Esophagus squamous epithelium (tissue), 5 donors: ENCODE data around the gene PRKAR1B. TPM values are rescaled to one million over a fixed set of nuclear protein-coding genes. Genes with fewer than 3 reads are reported as not detected.
A peak's percentile ranks its signal among the peaks of the same experiment; 100 is the strongest.

Experiments used
- DNase-seq: peaks from one replicate; lab custom pipeline; 2025; lab: John Stamatoyannopoulos, UW
- H3K27ac ChIP-seq, 4 donors: fragments of 200-600 bp; sonication (generic); one replicate each; pipeline ENCODE4 v1.5.1; 2016 to 2019; ENCODE audit warnings: mild to moderate bottlenecking in 1 of 4
- H3K27me3 ChIP-seq, 4 donors: fragments of 200-600 bp; sonication (generic); 1 replicate in 3 of 4; 2 replicates in 1 of 4; pipeline versions ENCODE4 v1.5.1 to v1.6.0; 2017 to 2021; ENCODE audit warnings: antibody characterized with exemption in 1 of 4
- H3K36me3 ChIP-seq, 3 donors: fragments of 200-600 bp; sonication (generic); one replicate each; pipeline ENCODE4 v1.5.1; 2016 to 2019
- H3K4me1 ChIP-seq, 3 donors: fragments of 200-600 bp; sonication (generic); one replicate each; pipeline ENCODE4 v1.5.1; 2017 to 2019
- H3K4me3 ChIP-seq, 4 donors: fragments of 200-600 bp; sonication (generic); 1 replicate in 3 of 4; 2 replicates in 1 of 4; pipeline ENCODE4 v1.5.1; 2016 to 2019; ENCODE audit warnings: mild to moderate bottlenecking in 2 of 4, moderate library complexity in 1 of 4
- H3K9me3 ChIP-seq, 3 donors: fragments of 200-600 bp; sonication (generic); one replicate each; pipeline ENCODE4 v1.5.1; 2016 to 2019
- POLR2A ChIP-seq, 4 donors: fragments of 450-650 bp; IDR thresholded peaks; one replicate each; pipeline ENCODE4 v1.6.1; 2017; ENCODE audit warnings: antibody characterized with exemption in 4 of 4, mild to moderate bottlenecking in 4 of 4, moderate library complexity in 3 of 4
- WGBS, 2 donors: methylation state at CpG; one replicate each; pipeline ENCODE4 v1.1.5; 2018; 5-methylcytosine and 5-hydroxymethylcytosine counted together
- intact Hi-C: fragments of 100-400 bp; cut with DNase I; formaldehyde crosslinking; loops from one replicate; pipeline ENCODE4 v1.15.0; 2022
- total RNA-seq, 4 donors: library from RNA; depleted of rRNA; stranded (reverse); fragments of >200 nt; gene quantifications; one replicate each; pipeline ENCODE4 v1.1.0, GENCODE V29; 2016
- TF ChIP-seq, protein P1 (sequence below), 6 experiments: fragments of 450-650 bp in 4 of 6; fragments of 200-600 bp in 2 of 6; sonication (generic) in 2 of 6; IDR thresholded peaks; one replicate each; pipeline ENCODE4 v1.5.1; 2016 to 2019; ENCODE audit warnings: antibody characterized with exemption in 6 of 6, mild to moderate bottlenecking in 4 of 6, moderate library complexity in 4 of 6
- donor health status: DM: yes; HTN: yes; CAD: no.

Gene PRKAR1B
- total RNA-seq, 4 donors from 2014 or later = 10.2 to 13.1 (median 12.5) TPM

DNA sequence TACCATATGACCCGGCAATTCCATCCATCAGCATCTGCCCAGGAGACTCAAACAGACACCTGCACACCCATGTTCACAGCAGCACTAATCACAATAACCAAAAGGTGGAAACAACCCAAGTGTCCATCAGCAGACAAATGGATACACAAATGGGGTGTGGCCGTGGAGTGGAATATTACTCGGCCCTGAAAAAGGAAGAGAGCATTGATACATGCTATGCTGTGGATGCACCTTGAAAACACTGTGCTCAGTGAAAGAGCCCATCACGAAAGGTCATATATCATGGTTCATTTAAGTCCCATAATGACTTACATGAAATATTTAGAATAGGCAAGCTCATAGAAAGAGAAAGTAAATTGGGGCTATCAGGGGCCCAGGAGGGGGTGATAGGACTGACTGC is 58.1 kb downstream of the PRKAR1B start:
- 94% methylated on average over 3 to 4 of the region's 4 CpGs for WGBS, 2 donors
- Histone ChIP-seq H3K4me3 (no peak overlapping the region), H3K4me1 (peaks cover 7 to 39% (median 15%) of the 10 kb centered on the region in 3 donors), H3K36me3 (peaks cover 0 to 4% (median 0%) of the 10 kb centered on the region in 3 donors), H3K27me3 (no peaks in the 10 kb centered on the region), H3K27ac (peak overlapping the region in 3 of 4 donors; percentile 55 to 73 (median 61)), H3K9me3 (no peaks in the 10 kb centered on the region)
- DNase-seq = no peak
- intact Hi-C loops = no loop called here
- TF ChIP-seq, protein P1, sequence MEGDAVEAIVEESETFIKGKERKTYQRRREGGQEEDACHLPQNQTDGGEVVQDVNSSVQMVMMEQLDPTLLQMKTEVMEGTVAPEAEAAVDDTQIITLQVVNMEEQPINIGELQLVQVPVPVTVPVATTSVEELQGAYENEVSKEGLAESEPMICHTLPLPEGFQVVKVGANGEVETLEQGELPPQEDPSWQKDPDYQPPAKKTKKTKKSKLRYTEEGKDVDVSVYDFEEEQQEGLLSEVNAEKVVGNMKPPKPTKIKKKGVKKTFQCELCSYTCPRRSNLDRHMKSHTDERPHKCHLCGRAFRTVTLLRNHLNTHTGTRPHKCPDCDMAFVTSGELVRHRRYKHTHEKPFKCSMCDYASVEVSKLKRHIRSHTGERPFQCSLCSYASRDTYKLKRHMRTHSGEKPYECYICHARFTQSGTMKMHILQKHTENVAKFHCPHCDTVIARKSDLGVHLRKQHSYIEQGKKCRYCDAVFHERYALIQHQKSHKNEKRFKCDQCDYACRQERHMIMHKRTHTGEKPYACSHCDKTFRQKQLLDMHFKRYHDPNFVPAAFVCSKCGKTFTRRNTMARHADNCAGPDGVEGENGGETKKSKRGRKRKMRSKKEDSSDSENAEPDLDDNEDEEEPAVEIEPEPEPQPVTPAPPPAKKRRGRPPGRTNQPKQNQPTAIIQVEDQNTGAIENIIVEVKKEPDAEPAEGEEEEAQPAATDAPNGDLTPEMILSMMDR (IDR thresholded peaks at IDR 0.05) = no peak
- TF ChIP-seq POLR2A (IDR thresholded peaks at IDR 0.05) = no peak

DNA sequence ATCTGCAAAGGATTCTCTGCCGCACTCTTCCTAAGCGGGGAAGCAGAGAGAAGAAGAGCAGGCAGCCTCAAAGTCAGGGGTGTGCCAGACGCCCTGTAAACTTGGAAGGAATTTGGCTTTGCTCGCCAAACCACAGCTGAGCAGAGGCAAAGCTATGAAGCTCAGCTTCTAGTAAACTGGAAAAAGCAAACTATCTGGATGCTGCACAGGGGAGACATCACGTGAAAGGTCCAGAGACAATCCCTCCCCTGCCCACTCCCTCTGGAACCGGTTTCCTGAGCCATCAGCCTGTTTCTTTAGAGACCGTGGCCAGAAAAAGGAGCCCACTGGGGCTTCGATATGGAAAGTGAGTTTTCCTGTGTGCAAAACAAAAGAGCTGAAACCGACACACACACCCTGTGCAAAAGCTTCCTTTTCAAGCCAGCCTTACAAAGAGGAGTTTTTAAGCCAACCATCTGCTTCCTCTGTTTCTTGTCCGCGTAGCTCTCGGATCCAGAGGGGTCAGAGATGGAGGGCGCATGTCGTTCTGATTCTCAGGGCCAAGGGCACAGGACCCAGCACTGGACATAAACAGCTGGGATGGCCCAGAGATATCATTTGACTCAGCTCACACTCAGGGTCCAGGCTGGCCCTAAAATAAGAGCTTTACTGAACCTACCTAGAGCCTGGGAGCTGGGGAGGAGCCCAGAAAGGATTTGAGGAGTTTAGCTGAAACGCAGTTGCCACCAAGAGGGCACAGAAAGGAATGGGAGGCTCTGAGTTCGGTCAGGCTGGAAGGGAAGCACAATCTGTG is 58.7 kb downstream of the PRKAR1B start:
- Histone ChIP-seq H3K4me1 (peaks cover 7 to 44% (median 15%) of the 10 kb centered on the region in 3 donors), H3K27me3 (no peaks in the 10 kb centered on the region), H3K4me3 (peak overlapping the region in 1 of 4 donors; percentile 32), H3K27ac (peak overlapping the region in 3 of 4 donors; percentile 55 to 73 (median 61)), H3K9me3 (no peaks in the 10 kb centered on the region), H3K36me3 (peaks cover 0 to 4% (median 0%) of the 10 kb centered on the region in 3 donors)
- WGBS, 2 donors = 27 to 35% methylated on average over 11 to 15 of the region's 16 CpGs
- intact Hi-C loops = no loop called here
- no peak for DNase-seq
- TF ChIP-seq POLR2A (IDR thresholded peaks at IDR 0.05) = no peak
- TF ChIP-seq, protein P1 (IDR thresholded peaks at IDR 0.05) = no peak

DNA sequence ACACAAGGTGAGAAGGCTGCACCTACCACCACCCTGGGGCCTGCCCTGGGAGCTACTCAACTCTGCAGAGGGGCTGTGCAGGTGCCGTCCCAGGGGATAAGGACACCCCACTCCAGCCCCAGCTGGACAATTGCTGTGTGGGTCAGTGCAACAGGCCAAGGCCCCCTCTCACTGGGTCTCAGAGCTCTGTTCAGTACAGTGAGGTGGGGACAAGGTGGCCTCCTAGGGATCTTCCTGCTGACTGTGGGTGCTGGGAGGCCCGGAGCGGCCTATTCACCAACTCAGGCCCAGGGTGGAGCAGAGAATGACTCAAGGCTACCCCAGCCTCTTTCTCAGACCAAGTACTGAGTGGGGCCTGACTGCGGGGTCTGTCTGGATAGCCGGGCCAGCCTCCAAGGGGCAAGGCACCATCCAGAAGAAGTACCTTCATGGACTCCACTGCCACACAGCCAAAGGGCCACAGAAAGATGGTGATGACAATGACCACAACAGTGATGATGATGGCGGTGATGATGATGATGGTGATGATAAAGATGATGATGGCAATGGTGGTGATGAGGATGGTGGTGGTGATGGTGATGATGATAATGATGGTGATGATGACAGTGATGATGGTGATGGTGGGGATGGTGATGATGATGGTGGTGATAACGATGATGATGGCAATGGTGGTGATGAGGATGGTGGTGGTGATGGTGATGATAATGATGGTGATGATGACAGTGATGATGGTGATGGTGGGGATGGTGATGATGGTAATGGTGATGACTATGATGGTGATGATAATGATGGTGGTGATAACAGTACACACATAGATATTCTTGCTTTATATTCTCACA is 60.4 kb downstream of the PRKAR1B start:
- intact Hi-C loops = no loop called here
- H3K4me1 ChIP-seq = peaks cover 7 to 44% (median 15%) of the 10 kb centered on the region in 3 donors
- H3K27ac ChIP-seq = peak overlapping the region in 3 of 4 donors; percentile 56 to 78 (median 61)
- H3K36me3 ChIP-seq = peaks cover 0 to 4% (median 0%) of the 10 kb centered on the region in 3 donors
- H3K9me3 ChIP-seq = no peaks in the 10 kb centered on the region
- TF ChIP-seq POLR2A (IDR thresholded peaks at IDR 0.05) = no peak
- TF ChIP-seq, protein P1 (IDR thresholded peaks at IDR 0.05) = no peak
- no peak for DNase-seq
- no peaks in the 10 kb centered on the region for H3K27me3 ChIP-seq
- WGBS, 2 donors = 91 to 94% methylated on average over 3 of the region's 7 CpGs
- H3K4me3 ChIP-seq = no peak overlapping the region

DNA sequence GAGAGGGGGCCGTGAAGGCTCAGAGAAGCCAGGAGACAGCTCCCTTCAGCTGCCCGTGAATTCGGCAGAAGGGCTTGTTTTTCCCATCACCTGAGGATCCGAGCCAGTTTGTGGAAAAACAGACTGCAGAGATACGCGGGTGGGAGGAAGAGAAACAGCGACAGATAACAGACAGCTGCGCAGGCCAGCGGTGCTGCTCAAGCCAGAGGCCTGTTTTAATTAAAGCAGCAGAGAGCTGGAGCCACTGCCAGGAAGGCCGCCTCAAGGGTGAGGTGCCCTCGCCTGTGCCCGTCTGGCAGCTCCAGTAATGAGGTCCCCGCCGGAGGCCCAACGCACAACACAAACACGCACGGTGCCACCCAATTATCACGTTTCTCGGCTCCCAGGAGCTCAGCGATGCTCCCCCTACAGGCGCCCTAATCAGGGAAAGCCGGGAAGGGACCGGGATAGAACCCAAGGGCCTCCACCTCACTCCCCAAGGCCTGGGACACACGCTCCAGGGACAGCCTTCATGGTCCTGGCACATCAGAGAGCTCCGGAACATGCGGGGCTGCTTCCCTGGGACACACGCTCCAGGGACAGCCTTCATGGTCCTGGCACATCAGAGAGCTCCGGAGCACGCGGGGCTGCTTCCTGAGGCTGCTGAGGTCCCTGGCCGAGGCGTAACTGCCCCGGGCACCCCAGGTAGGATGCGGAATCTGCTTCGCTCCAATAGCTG is 61.2 kb downstream of the PRKAR1B start:
- intact Hi-C loops = no loop called here
- peak overlapping the region in 1 of 4 donors; percentile 0 for H3K4me3 ChIP-seq
- peaks cover 7 to 44% (median 15%) of the 10 kb centered on the region in 3 donors for H3K4me1 ChIP-seq
- H3K27ac ChIP-seq = peak overlapping the region in 3 of 4 donors; percentile 41 to 78 (median 56)
- TF ChIP-seq, protein P1 (IDR thresholded peaks at IDR 0.05) = no peak
- TF ChIP-seq POLR2A (IDR thresholded peaks at IDR 0.05) = no peak
- WGBS, 2 donors = 77 to 79% methylated on average over 8 to 20 of the region's 35 CpGs
- no peaks in the 10 kb centered on the region for H3K9me3 ChIP-seq
- no peaks in the 10 kb centered on the region for H3K27me3 ChIP-seq
- peaks cover 0 to 4% (median 0%) of the 10 kb centered on the region in 3 donors for H3K36me3 ChIP-seq
- DNase-seq = no peak
